Transverse colon (tissue), 4 donors: ENCODE measurements around the gene RGS13. TPM values are rescaled to one million over a fixed set of nuclear protein-coding genes. Genes with fewer than 3 reads are reported as not detected.
A peak's percentile ranks its signal among the peaks of the same experiment; 100 is the strongest.

Experiments used
- DNase-seq: peaks from one replicate; pipeline ENCODE4 v3.0.0-alpha.2; 2019
- H3K27ac ChIP-seq, 4 donors: fragments of 200-600 bp; sonication (generic); 2 replicates each; pipeline ENCODE4 v1.5.1; 2016 to 2018; ENCODE audit warnings: inconsistent platforms in 4 of 4
- H3K27me3 ChIP-seq: fragments of 200-600 bp; sonication (generic); 2 replicates; pipeline ENCODE4 v1.5.1; 2017; ENCODE audit warnings: inconsistent platforms
- H3K36me3 ChIP-seq, 4 donors: fragments of 200-600 bp; sonication (generic); 2 replicates each; pipeline ENCODE4 v1.5.1; 2017 to 2019; ENCODE audit warnings: inconsistent platforms in 4 of 4
- H3K4me1 ChIP-seq, 4 donors: fragments of 200-600 bp; sonication (generic); 2 replicates each; pipeline ENCODE4 v1.5.1; 2017 to 2020; ENCODE audit warnings: inconsistent platforms in 4 of 4
- H3K4me3 ChIP-seq, 4 donors: fragments of 200-600 bp; sonication (generic); 1 replicate in 1 of 4; 2 replicates in 3 of 4; pipeline versions ENCODE4 v1.5.1 to v1.6.1; 2017 to 2019; ENCODE audit warnings: inconsistent platforms in 4 of 4
- H3K9me3 ChIP-seq, 2 donors: fragments of 200-600 bp; sonication (generic); 2 replicates each; pipeline ENCODE4 v1.5.1; 2017 to 2019; ENCODE audit warnings: inconsistent platforms in 2 of 2
- CTCF ChIP-seq, 5 experiments: fragments of 200-600 bp in 3 of 5; fragments of 450-650 bp in 2 of 5; sonication (generic) in 3 of 5; IDR thresholded peaks; 1 replicate in 2 of 5; 2 replicates in 3 of 5; pipeline ENCODE4 v1.5.1; 2016 to 2017; ENCODE audit warnings: antibody characterized with exemption in 5 of 5, inconsistent platforms in 3 of 5, mild to moderate bottlenecking in 2 of 5, moderate library complexity in 1 of 5
- EP300 ChIP-seq: sonication (generic); formaldehyde crosslinking; IDR thresholded peaks from one replicate; pipeline ENCODE4 v1.6.1; 2017; ENCODE audit warnings: antibody characterized with exemption, low read depth
- POLR2A ChIP-seq: fragments of 450-650 bp; IDR thresholded peaks from one replicate; pipeline ENCODE4 v1.6.1; 2016; ENCODE audit warnings: antibody characterized with exemption, mild to moderate bottlenecking, moderate library complexity
- POLR2AphosphoS5 ChIP-seq, 3 donors: sonication (generic); formaldehyde crosslinking; IDR thresholded peaks; one replicate each; pipeline ENCODE4 v1.6.1; 2016; ENCODE audit warnings: antibody characterized with exemption in 3 of 3
- WGBS, 2 donors: methylation state at CpG; one replicate each; pipeline ENCODE4 v1.1.5; 2018; ENCODE audit warnings: low coverage in 1 of 2; 5-methylcytosine and 5-hydroxymethylcytosine counted together
- in situ Hi-C, 4 donors: fragments of 200-750 bp; cut with MboI; loops; one replicate each; pipeline versions ENCODE4 v1.15.0 to v1.15.1; 2017; ENCODE audit warnings: low sequenced_read_pairs in 3 of 4, low pct_ligation_motif_present in 1 of 4, low pct_unique_long_range_greater_than_20kb in 1 of 4
- intact Hi-C: fragments of 100-400 bp; cut with DNase I; formaldehyde crosslinking; loops from one replicate; pipeline ENCODE4 v1.15.1; 2023; ENCODE audit warnings: low total_unique reads
- total RNA-seq, 4 donors: library from RNA; depleted of rRNA; stranded (reverse); fragments of >200 nt; gene quantifications; one replicate each; pipeline ENCODE4 v1.1.0, GENCODE V29; 2016

Gene RGS13
- total RNA-seq, 4 donors from 2014 or later, result 1.2 to 1.3 TPM; not detected in 2

- intact Hi-C loops (no loop called here), in situ Hi-C loops (loop anchor here in 2 of 4 donors (5.0 to 25.0 kb wide), 3 partner anchors 133 to 427 kb away; no protein-coding TSS in a partner anchor)
- H3K27ac ChIP-seq, result no peak overlapping the region
- WGBS, 2 donors, result 55 to 58% methylated on average over 3 of the region's 3 CpGs
- TF ChIP-seq POLR2AphosphoS5 (IDR thresholded peaks at IDR 0.05) (no peak), POLR2A (no peak), CTCF (IDR thresholded peaks at IDR 0.05) (peak; percentile 41 to 73 (median 58)), EP300 (no peak)
- no peaks in the 10 kb centered on the region for H3K36me3 ChIP-seq
- H3K9me3 ChIP-seq, result no peaks in the 10 kb centered on the region
- H3K4me3 ChIP-seq, result no peak overlapping the region
- H3K4me1 ChIP-seq, result peaks cover 0 to 8% (median 0%) of the 10 kb centered on the region in 4 donors
- no peaks in the 10 kb centered on the region for H3K27me3 ChIP-seq
- no peak for DNase-seq
Observed at GRCh38 chr1:192610112-192610889, 25.6 kb upstream of the RGS13 start.

GRCh38 chr1:192615055-192615454 lies 20.9 kb upstream of the RGS13 start:
- H3K4me3 ChIP-seq, result no peak overlapping the region
- DNase-seq, result no peak
- 91 to 93% methylated on average over 1 of the region's 1 CpG for WGBS, 2 donors
- TF ChIP-seq POLR2AphosphoS5 (IDR thresholded peaks at IDR 0.05), result no peak
- TF ChIP-seq CTCF (IDR thresholded peaks at IDR 0.05), result no peak
- TF ChIP-seq POLR2A, result no peak
- no peak for TF ChIP-seq EP300
- no peaks in the 10 kb centered on the region for H3K36me3 ChIP-seq
- in situ Hi-C loops, result loop anchor here in 1 of 4 donors (25.0 kb wide), 1 partner anchor 422 kb away; no protein-coding TSS in a partner anchor
- no peaks in the 10 kb centered on the region for H3K27me3 ChIP-seq
- no peaks in the 10 kb centered on the region for H3K9me3 ChIP-seq
- H3K27ac ChIP-seq, result no peak overlapping the region
- intact Hi-C loops, result no loop called here
- H3K4me1 ChIP-seq, result peaks cover 0 to 3% (median 0%) of the 10 kb centered on the region in 4 donors

GRCh38 chr1:192620071-192620635 lies 15.8 kb upstream of the RGS13 start:
- intact Hi-C loops, result no loop called here
- H3K4me3 ChIP-seq, result no peak overlapping the region
- in situ Hi-C loops, result loop anchor here in 1 of 4 donors (25.0 kb wide), 1 partner anchor 417 kb away; no protein-coding TSS in a partner anchor
- H3K4me1 ChIP-seq, result no peaks in the 10 kb centered on the region
- no peaks in the 10 kb centered on the region for H3K36me3 ChIP-seq
- no peak for TF ChIP-seq POLR2AphosphoS5 (IDR thresholded peaks at IDR 0.05)
- no peak for TF ChIP-seq CTCF (IDR thresholded peaks at IDR 0.05)
- TF ChIP-seq EP300, result no peak
- TF ChIP-seq POLR2A, result no peak
- DNase-seq, result no peak
- no peak overlapping the region for H3K27ac ChIP-seq
- H3K9me3 ChIP-seq, result no peaks in the 10 kb centered on the region
- no peaks in the 10 kb centered on the region for H3K27me3 ChIP-seq

GRCh38 chr1:192626366-192627179 lies 9.4 kb upstream of the RGS13 start:
- intact Hi-C loops, result no loop called here
- H3K27me3 ChIP-seq, result no peaks in the 10 kb centered on the region
- no peaks in the 10 kb centered on the region for H3K9me3 ChIP-seq
- in situ Hi-C loops, result no loop called here
- H3K27ac ChIP-seq, result no peak overlapping the region
- no peaks in the 10 kb centered on the region for H3K36me3 ChIP-seq
- H3K4me3 ChIP-seq, result no peak overlapping the region
- DNase-seq, result no peak
- WGBS, 2 donors, result 57 to 64% methylated on average over 3 of the region's 3 CpGs
- H3K4me1 ChIP-seq, result peaks cover 0 to 3% (median 0%) of the 10 kb centered on the region in 4 donors
- TF ChIP-seq POLR2AphosphoS5 (IDR thresholded peaks at IDR 0.05), result no peak
- no peak for TF ChIP-seq POLR2A
- TF ChIP-seq CTCF (IDR thresholded peaks at IDR 0.05), result no peak
- no peak for TF ChIP-seq EP300
